ENCODE measurements around the gene SMG6. TPM values are rescaled to one million over a fixed set of nuclear protein-coding genes. Genes with fewer than 3 reads are reported as not detected.

The SMG6 gene
- total RNA-seq, 2 donors from 2014 or later, result 39.0 to 52.8 TPM

DNA sequence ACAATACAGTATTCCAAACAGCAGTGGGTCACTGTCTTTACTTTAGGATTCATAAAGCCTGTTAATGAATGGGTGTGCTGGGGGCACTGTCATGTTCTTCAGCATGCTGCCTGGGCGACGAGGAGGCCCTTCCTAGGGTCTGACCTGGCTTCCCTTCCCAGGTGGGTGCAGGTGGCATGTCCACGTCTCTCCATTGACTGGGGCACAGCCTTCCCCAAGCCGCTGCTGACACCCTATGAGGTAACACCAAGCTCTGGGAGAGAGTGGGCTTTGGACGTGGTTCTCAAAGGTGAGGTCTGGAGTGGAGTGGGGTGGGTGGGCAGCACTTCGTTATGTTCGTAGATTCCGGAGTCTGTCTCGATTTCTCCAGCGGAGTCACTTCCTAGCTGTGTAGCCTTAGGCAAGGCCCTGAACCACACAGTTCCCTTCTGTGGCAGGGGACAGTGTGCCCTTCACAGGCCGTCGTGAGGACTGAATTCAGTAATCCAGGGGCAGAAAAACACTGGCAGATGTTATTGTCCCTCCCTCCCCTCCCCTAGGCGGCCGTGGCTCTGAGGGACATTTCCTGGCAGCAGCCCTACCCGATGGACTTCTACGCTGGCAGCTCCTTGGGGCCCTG is 262.5 kb downstream of the SMG6 start:
- ATAC-seq (replicated peaks), result no peak
- no peaks in the 10 kb centered on the region for H3K27me3 Mint-ChIP-seq
- H3K4me3 Mint-ChIP-seq, result peak overlapping the region; percentile 95
- H3K4me1 Mint-ChIP-seq, result peaks cover 9% of the 10 kb centered on the region
- peaks cover 66% of the 10 kb centered on the region for H3K36me3 Mint-ChIP-seq (ENCODE audit: low read depth)
- no peak overlapping the region for H3K27ac Mint-ChIP-seq
- H3K9me3 Mint-ChIP-seq, result no peaks in the 10 kb centered on the region

DNA sequence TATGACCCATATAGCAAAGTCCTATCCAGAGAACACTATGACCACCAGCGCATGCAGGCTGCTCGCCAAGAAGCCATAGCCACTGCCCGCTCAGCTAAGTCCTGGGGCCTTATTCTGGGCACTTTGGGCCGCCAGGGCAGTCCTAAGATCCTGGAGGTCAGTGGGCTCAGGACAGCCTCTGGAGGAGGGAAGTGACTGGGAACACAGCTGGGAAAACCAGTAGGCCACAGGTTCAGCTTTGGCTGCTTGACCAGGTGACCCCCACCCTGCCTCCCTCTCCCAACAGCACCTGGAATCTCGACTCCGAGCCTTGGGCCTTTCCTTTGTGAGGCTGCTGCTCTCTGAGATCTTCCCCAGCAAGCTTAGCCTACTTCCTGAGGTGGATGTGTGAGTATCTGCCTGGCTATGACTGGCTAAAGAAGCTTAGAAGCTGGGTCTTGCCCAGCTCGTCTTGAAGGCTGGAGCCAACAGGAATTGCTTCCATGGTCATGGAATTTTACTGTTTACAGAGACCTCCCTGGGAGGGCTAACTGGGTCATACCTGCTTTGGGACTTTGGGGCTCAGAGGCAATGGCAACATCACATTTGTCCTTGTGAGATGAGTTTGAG is 263.3 kb downstream of the SMG6 start:
- ATAC-seq (replicated peaks), result no peak
- Mint-ChIP-seq H3K4me3 (peak overlapping the region; percentile 95), H3K27ac (no peak overlapping the region), H3K9me3 (no peaks in the 10 kb centered on the region), H3K4me1 (peaks cover 9% of the 10 kb centered on the region), H3K36me3 (ENCODE audit: low read depth) (peaks cover 64% of the 10 kb centered on the region), H3K27me3 (no peaks in the 10 kb centered on the region)

GRCh38 chr17:2037155-2037554 is 266.4 kb downstream of the SMG6 start:
- Mint-ChIP-seq H3K27ac (no peak overlapping the region), H3K27me3 (no peaks in the 10 kb centered on the region), H3K4me1 (no peaks in the 10 kb centered on the region), H3K4me3 (no peak overlapping the region), H3K9me3 (no peaks in the 10 kb centered on the region), H3K36me3 (ENCODE audit: low read depth) (peaks cover 43% of the 10 kb centered on the region)
- ATAC-seq (replicated peaks), result no peak

GRCh38 chr17:2035541-2036488 is 267.8 kb downstream of the SMG6 start:
- no peak for ATAC-seq (replicated peaks)
- Mint-ChIP-seq H3K4me1 (no peaks in the 10 kb centered on the region), H3K27me3 (no peaks in the 10 kb centered on the region), H3K36me3 (ENCODE audit: low read depth) (peaks cover 37% of the 10 kb centered on the region), H3K9me3 (no peaks in the 10 kb centered on the region), H3K27ac (no peak overlapping the region), H3K4me3 (no peak overlapping the region)

GRCh38 chr17:2034806-2035540 is 268.6 kb downstream of the SMG6 start:
- no peak overlapping the region for H3K4me3 Mint-ChIP-seq
- H3K36me3 Mint-ChIP-seq (ENCODE audit: low read depth), result peaks cover 34% of the 10 kb centered on the region
- ATAC-seq (replicated peaks), result no peak
- no peaks in the 10 kb centered on the region for H3K27me3 Mint-ChIP-seq
- H3K4me1 Mint-ChIP-seq, result no peaks in the 10 kb centered on the region
- H3K27ac Mint-ChIP-seq, result no peak overlapping the region
- no peaks in the 10 kb centered on the region for H3K9me3 Mint-ChIP-seq

DNA sequence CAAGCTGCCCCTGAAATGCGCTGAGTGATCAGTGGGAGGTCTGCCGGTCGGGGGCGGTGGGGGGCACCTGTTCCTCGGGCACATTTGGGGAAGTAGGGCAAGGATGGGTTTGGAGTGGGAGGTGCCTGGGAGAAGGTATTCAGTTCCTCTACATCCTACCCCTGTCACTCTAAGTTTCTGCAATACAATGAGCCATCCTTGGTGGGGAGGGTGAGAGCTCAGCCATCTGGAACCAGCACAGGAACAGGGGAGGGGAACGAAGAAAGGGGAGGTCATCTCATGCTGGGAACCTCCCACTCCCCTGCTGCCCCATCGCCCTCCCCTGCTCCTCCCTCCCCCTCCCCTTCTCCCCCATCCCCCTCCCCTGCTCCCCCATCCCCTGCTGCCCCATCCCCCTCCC is 269.4 kb downstream of the SMG6 start:
- ATAC-seq (replicated peaks), result no peak
- Mint-ChIP-seq H3K36me3 (ENCODE audit: low read depth) (peaks cover 31% of the 10 kb centered on the region), H3K27me3 (no peaks in the 10 kb centered on the region), H3K9me3 (no peaks in the 10 kb centered on the region), H3K4me3 (no peak overlapping the region), H3K4me1 (no peaks in the 10 kb centered on the region), H3K27ac (no peak overlapping the region)

- no peak overlapping the region for H3K27ac Mint-ChIP-seq
- no peaks in the 10 kb centered on the region for H3K4me1 Mint-ChIP-seq
- peaks cover 24% of the 10 kb centered on the region for H3K36me3 Mint-ChIP-seq (ENCODE audit: low read depth)
- no peak for ATAC-seq (replicated peaks)
- H3K4me3 Mint-ChIP-seq, result no peak overlapping the region
- H3K27me3 Mint-ChIP-seq, result no peaks in the 10 kb centered on the region
- no peaks in the 10 kb centered on the region for H3K9me3 Mint-ChIP-seq
Observed at GRCh38 chr17:2033153-2033552, 270.4 kb downstream of the SMG6 start.

DNA sequence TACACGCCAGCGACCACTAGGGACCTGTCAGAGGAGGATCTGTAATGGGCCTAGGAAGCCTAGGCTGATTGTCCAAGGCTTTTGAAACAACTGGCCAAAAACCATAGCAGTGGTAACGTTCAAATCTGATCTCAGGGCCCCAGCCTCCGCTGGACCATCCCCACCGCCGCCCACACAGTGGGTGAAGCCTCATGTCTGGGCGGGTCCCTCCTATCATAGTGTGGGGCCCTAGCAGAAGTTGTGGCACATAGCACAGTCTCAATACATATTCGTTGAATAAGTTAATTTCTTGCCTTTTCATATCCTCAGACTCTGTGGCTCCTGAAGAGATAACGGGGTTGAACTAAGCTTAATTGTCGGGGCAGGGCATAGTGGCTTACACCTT is 272.8 kb downstream of the SMG6 start:
- Mint-ChIP-seq H3K36me3 (ENCODE audit: low read depth) (peaks cover 8% of the 10 kb centered on the region), H3K4me3 (peak overlapping the region; percentile 96), H3K9me3 (no peaks in the 10 kb centered on the region), H3K27me3 (peaks cover 6% of the 10 kb centered on the region), H3K27ac (peak overlapping the region; percentile 87), H3K4me1 (peaks cover 5% of the 10 kb centered on the region)
- no peak for ATAC-seq (replicated peaks)

GRCh38 chr17:2029911-2030778 is 273.4 kb downstream of the SMG6 start, which contains the start of gene DPH1:
DPH1 (plus strand) TSS chr17:2030153; CDS start chr17:2030170, 17 bp downstream.
- peaks cover 8% of the 10 kb centered on the region for H3K27me3 Mint-ChIP-seq
- peak within 1 kb of the TSS; percentile 87 for H3K27ac Mint-ChIP-seq
- H3K9me3 Mint-ChIP-seq, result no peaks in the 10 kb centered on the region
- H3K4me1 Mint-ChIP-seq, result peaks cover 5% of the 10 kb centered on the region
- peak; percentile 87 for ATAC-seq (replicated peaks)
- H3K36me3 Mint-ChIP-seq (ENCODE audit: low read depth), result peaks cover 8% of the 10 kb centered on the region
- H3K4me3 Mint-ChIP-seq, result peak within 1 kb of the TSS; percentile 96

DNA sequence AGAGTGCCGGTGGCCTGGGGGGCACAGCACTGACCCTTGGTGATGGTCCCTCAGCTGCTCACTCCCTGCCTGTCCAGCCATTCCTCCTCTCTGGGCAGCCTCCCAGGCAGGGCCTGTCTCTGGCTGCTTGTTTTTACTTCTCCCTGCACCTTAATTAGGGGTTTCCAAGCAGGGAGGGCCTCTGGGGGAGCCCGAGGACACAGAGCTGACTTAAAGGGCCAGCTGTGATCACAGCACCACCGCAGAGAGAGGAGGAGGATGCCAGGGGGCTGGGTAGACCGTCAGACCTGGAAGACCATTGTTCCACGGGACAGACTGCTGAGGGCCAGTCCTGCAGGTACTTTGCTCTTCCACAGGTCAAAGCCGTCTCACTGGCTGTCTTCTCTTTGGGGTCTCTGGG is 274.8 kb downstream of the SMG6 start:
- Mint-ChIP-seq H3K4me3 (peak overlapping the region; percentile 11), H3K9me3 (no peaks in the 10 kb centered on the region), H3K27ac (no peak overlapping the region), H3K36me3 (ENCODE audit: low read depth) (peaks cover 8% of the 10 kb centered on the region), H3K27me3 (peaks cover 8% of the 10 kb centered on the region), H3K4me1 (peaks cover 5% of the 10 kb centered on the region)
- ATAC-seq (replicated peaks), result no peak

GRCh38 chr17:2028234-2028614 is 275.4 kb downstream of the SMG6 start:
- peak overlapping the region; percentile 11 for H3K4me3 Mint-ChIP-seq
- no peak overlapping the region for H3K27ac Mint-ChIP-seq
- no peak for ATAC-seq (replicated peaks)
- peaks cover 8% of the 10 kb centered on the region for H3K27me3 Mint-ChIP-seq
- peaks cover 6% of the 10 kb centered on the region for H3K36me3 Mint-ChIP-seq (ENCODE audit: low read depth)
- H3K9me3 Mint-ChIP-seq, result no peaks in the 10 kb centered on the region
- peaks cover 5% of the 10 kb centered on the region for H3K4me1 Mint-ChIP-seq

DNA sequence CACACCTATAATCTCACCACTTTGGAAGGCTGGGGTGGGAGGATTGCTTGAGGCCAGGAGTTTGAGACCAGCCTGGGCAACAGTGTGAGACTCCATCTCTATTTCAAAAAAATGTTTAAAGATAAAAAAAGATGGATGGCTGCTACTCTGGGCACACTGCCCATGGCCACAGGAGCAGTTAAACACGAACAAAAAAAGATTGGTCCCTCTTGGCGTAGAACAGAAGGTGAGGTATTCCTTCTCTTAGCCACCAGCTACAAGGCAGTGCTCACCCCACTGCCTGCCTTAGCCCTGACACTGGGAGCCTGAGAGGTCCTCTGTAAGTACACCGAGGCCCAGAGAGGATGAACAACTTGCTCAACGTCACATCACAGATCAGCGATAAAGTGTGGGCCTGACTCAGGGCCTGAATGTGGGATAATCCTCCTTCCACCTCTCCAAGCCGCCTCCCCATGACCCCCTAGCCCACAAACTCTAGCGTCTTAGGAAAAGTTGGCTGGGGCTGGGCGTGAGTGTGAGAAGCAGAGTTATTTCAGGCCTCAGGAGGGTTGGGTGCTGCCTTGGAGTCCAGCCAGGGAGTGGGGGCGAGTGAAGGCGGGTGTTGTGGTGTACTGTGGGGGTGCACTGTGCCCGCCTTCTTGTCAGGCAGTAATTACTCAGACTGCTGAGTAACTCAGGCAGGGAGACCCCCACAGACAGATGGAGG is 275.9 kb downstream of the SMG6 start:
- H3K4me3 Mint-ChIP-seq, result no peak overlapping the region
- H3K27me3 Mint-ChIP-seq, result peaks cover 8% of the 10 kb centered on the region
- H3K36me3 Mint-ChIP-seq (ENCODE audit: low read depth), result peaks cover under 1% of the 10 kb centered on the region
- no peaks in the 10 kb centered on the region for H3K9me3 Mint-ChIP-seq
- ATAC-seq (replicated peaks), result no peak
- peaks cover 5% of the 10 kb centered on the region for H3K4me1 Mint-ChIP-seq
- H3K27ac Mint-ChIP-seq, result no peak overlapping the region

Measured in activated T-helper 17 cell treated with anti-CD3 and anti-CD28 coated beads, Interleukin-2, amount 50 U/mL, for 72 hours (primary cell).